Right lung (tissue), 5 donors: ENCODE data around the gene BIN2. TPM values are rescaled to one million over a fixed set of nuclear protein-coding genes. Genes with fewer than 3 reads are reported as not detected.
"Not testable (repeated sequence)": the region's sequence is repeated elsewhere in the genome, so short reads cannot be mapped to it uniquely, and the experiment has no call there.

Experiments used
- DNase-seq, 2 donors: peaks; one replicate each; pipeline ENCODE4 v3.0.0-alpha.2; 2013
- polyA plus RNA-seq, 5 donors: library from polyadenylated mRNA; unstranded; fragments of 120-200 nt; gene quantifications; one replicate each; pipeline versions ENCODE4 v1.2.1 to v1.2.3, GENCODE V29; 2013; ENCODE audit warnings: inconsistent platforms in 1 of 5, low replicate concordance in 1 of 5; ENCODE audit not compliant: insufficient read length in 5 of 5, insufficient read depth in 1 of 5

The BIN2 gene
- polyA plus RNA-seq, 5 donors, result 4.6 to 6.5 (median 6.1) TPM

- DNase-seq, result no peak
Measured at GRCh38 chr12:51265024-51265423, 59.0 kb downstream of the BIN2 start.

DNA sequence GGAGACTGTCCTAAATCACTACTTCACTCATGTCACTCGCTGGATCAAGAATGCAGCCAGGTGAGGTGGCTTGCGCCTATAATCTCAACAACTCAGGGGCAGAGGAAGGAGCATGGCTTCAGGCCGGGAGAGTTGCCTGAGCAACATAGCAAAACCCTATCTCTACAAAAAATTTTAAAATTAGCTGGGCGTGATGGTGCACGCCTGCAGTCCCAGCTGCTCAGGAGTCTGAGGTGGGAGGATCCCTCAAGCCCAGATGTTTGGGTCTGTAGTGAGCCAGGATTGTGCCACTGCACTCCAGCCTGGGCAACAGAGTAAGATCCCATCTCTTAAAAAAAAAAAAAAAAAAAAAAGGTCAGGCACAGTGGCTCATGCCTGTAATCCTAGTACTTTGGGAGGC lies 59.7 kb downstream of the BIN2 start:
- DNase-seq, result no peak

DNA sequence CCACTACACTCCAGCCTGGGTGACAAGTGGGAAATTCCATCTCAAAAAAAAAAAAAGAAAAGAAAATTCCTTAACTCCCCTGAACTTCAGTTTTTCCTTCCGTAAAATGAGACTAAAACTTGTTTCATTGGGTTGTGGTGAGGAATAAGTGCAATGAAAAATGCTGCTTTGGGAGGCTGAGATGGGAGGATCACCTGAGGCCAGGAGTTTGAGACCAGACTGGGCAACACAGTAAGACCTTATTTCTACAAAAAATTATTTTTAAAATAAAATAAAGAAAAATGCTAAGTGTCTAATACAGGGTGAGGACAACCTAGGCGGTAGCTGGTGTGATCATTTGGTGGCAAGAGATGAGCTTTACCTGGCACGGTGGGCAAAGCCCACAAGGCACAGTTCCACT lies 60.6 kb downstream of the BIN2 start:
- DNase-seq, result no peak

GRCh38 chr12:51262758-51263177 lies 61.2 kb downstream of the BIN2 start:
- DNase-seq, result no peak

DNA sequence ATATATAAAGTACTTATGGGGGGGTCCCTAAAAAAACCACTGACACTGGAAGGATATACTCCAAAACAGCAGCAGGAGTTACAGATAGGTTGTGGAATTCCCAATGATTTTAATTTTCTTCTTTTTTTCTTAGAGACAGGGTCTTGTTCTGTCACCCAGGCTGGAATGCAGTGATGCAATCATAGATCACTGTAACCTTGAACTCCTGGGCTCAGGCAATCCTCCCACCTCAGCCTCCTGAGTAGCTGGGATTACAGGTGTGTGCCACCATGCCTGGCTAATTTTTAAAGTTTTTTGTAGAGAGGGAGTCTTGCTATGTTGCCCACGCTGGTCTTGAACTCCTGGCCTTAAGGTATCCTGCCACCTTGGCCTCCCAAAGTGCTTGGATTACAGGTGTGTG lies 64.4 kb downstream of the BIN2 start:
- DNase-seq, result not testable (repeated sequence)

DNA sequence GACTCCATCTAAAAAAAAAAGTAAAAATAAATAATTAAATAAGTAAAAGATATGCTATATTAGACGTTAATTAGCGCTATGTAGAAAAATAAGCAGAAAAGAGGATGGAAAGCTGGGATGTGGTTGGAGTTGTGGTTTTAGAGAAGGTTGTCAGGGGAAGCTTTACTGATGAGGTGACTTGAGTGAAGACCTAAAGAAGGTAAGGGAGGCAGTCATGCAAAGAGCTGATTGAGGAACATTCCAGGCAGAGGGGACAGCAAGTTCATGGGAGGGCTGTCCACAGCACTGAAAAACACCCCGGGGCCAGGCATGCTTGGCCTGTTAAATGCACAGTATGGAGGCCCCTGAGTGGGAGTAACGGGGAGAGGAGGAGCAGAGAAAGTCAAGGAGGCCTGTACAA lies 69.4 kb downstream of the BIN2 start:
- no peak for DNase-seq

DNA sequence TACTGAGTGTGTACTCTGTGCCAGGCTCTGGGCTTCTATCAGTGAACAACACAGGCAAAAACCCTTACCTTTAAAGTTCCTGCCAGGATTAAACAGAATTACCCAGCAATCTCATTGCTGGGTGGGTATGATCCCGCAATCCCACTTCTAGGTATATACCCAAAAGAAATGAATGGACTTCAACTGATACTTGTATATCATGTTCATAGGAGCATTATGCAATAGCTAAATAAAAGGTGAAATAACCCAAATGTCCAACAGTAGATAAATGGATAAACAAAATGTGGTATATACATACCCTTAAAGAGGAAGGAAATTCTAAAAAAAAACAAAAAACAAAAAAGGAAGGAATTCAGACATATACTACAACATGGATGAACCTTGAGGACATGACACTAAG lies 70.7 kb downstream of the BIN2 start:
- DNase-seq, result no peak

DNA sequence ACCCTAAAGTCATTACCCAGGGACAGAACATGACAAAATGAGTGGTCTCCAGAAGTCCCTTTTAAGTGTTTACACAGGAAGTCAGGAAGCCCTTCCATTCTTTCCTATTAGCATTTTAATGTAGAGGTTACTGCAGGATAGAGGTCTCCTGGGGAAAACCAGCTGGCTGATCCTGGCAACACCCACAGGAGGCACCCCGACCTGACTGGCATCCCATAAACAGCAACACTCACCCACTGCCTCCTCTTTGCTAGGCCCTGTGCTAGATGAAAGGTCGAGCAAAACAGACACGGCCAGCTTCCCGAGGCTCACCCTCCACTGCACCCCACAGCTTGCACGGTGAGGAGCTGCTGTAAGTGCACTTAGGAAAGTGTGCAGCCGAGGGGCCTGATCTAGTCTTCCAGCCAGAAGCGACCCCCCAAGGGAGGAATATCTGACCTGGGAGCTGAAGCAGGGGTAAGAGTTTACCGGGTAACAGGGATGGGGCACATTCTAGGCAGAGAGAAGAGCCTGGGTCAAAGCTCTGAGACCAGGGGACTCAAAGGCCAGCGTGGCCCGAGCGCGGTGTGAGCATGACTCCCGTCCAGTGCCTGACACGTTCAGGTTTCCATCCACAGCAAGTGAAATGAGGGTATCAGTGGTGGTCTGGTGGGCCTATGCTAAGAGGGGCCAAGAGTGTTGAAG lies 76.3 kb downstream of the BIN2 start:
- DNase-seq, result no peak

- no peak for DNase-seq
Measured at GRCh38 chr12:51246254-51246853, 77.6 kb downstream of the BIN2 start.

DNA sequence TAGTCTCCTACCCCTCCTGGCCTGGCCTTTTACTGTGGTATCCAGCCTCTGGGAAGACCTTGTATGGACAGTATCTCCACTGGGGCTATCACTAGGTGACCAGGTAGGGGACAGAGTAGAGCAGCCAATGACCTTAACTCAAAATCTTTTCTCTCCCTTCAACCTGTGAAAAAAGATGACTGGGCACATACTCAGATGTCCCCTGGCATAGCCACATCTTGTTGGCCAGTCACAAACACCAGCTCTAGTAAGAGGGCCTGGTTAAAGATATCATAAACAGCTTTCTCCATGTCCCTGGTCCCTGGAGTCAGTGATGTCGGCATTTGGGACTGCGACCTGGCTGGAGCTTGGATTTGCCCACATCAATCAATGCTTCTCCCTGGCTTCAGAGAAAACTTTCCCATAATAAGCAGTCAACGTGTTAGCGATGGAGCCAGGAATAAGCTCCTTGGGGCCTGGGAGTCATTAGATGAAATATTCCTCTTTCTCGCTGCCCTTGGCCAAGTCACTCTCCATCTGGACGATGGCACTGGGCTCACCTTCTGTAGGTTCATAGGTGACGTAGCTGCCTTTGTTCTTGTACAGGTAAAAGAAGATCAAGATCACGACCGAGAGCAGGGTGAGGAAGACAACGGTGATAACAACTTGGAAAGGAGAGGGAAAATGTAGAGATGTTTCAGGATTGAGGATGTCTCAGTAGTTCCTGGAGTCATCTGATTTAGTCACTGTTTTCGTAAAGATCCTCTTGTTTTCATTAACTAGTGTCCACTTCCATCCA lies 78.3 kb downstream of the BIN2 start:
- no peak for DNase-seq

DNA sequence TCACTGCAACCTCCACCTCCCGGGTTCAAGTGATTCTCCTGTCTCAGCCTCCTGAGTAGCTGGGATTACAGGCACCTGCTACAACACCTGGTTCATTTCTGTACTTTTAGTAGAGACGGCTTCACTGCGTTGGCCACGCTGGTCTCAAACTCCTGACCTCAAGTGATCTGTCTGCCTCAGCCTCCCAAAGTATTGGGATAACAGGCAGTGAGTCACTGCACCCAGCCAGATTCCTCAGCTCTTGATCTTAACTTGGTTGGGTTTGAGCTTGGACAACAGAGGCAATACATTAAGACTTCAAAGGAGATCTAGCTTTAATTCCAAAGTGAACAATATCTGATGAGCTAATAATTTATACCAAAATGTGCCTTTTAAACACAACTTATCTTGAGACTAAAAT lies 79.7 kb downstream of the BIN2 start:
- no peak for DNase-seq

- DNase-seq, result no peak
Measured at GRCh38 chr12:51242876-51243275, 81.1 kb downstream of the BIN2 start.

DNA sequence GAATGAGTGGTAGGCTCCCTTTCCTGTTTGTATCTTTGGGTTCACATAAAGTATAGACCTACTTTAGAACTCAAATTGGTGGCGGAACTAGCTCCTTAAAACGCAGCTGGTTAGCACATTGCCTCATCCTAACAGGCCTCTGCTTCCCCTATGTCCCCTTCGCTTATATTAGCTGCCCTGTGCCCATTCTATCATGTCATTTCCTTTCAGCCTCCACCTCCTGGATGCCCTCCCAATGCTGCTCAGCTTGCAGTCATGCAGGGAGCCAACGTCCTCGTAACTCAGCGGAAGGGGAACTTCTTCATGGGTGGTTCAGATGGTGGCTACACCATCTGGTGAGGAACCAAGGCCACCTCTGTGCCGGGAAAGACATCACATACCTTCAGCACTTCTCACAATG lies 81.9 kb downstream of the BIN2 start:
- DNase-seq, result no peak

GRCh38 chr12:51240971-51241370 lies 83.0 kb downstream of the BIN2 start:
- DNase-seq, result no peak

DNA sequence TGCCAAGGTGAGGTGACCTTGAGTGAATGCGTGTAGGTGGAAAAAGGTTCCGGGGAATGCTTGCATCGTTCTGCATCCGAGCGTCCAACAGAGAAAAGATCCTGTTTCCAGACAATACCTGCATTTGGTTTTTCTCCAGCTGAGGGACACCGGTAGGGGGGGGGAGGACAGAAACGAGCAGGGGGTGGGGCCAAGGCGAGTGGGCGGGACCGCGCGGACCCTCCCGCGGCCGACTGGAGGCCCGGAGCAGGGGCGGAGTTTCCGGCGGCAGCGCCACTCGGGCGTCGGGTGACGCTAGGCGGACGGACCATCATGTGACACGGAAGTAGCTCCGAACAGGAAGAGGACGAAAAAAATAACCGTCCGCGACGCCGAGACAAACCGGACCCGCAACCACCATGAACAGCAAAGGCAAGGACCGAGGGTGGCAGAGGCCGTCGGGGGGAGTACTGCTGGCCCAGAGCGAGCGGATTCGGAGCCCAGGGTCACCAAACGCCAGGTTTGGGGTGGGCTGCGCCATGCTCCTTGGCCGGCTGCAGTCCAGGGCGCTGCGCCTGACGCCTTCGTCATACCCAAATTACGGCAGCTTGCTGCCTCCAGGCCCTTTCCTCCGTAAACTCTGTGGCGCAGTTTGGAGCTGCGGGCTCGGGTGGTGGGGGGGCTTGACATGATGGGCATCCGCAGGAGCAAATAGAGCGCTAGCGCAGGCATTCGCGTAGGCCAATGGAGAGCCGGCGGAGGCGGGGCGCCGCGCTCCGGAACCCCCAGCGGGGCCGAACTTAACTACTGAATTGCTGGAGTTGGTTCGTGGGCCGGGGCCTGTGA lies 85.3 kb downstream of the BIN2 start, which contains the start of gene DAZAP2:
Gene DAZAP2, plus strand, starts transcription at position 317 of the 825 bp plus-strand sequence. Its CDS starts 82 bp downstream, at position 399.
- peak; percentile 95 to 96 for DNase-seq

DNA sequence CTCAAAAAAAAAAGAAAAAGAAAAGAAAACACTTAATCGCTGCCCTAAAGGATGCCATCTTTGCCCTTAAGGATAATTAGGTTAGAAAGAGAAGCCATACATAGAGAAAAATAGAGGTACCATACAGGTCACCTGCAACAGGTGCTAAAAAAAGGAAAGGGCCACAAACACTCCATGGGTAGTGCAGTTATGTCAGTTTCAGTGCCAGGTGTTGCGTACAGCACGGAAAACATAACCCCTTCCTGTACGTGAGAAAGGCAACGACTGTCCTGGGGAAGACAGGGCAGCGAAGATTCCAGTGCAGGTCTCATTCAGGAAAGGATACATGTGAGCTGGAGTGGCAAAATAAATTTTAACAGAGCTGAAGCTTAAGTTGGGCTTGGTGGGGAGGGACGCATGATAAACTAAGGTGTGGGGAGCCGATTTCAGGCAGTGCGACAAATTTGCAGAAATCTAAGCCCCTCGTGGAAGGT lies 85.9 kb downstream of the BIN2 start:
- DNase-seq, result no peak

GRCh38 chr12:51234530-51234929 lies 89.4 kb downstream of the BIN2 start:
- DNase-seq, result no peak

- DNase-seq, result no peak
Measured at GRCh38 chr12:51232642-51233041, 91.3 kb downstream of the BIN2 start.
